ENCODE results near the gene FAM72D.
"Not testable (repeated sequence)": the region's sequence is repeated elsewhere in the genome, so short reads cannot be mapped to it uniquely, and the experiment has no call there.

The FAM72D gene

GRCh38 chr1:145080193-145080592 is 15.6 kb upstream of the FAM72D start:
- not testable (repeated sequence) for DNase-seq (ENCODE audit: low read depth); H3K4me3 ChIP-seq (ENCODE audit: low read length)

DNA sequence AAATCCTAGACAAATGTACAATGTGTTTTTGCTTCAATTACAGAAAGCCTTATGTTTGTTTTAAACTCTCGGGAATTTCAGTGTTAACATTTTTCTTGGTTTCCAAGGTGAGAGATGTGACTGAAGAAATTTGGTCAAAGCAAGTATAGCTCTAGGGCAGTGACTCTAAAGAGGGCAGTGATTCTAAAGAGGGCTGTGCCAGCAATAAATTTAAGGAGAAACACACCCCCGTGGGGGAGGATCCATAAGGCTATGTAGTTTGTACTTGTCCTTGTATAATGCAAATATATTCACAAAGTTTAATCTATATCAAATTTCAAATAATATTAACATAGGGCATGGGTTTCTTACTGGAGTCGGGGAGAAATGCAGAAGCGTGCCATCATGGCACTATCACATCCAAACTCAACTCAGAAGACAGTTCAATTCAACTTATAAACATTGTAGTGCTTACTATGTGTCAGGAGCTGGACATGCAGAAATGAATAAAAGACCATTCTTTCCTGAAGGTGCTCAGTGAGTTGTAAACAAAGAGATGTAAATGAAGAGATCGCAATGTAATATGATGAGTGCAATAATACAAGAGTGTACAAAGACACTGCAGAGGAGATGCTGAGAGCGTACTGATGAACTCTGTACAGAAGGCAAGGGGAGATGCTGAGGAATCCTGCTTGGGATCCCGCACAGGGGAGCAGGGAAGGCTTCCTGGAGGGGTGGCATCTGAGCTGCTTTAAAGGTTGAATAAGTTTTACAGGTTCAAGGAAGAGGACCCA is 13.1 kb upstream of the FAM72D start:
- H3K4me3 ChIP-seq (ENCODE audit: low read length); DNase-seq (ENCODE audit: low read depth): not testable (repeated sequence)

- H3K4me3 ChIP-seq (ENCODE audit: low read length) = peak overlapping the region; percentile 21
- DNase-seq (ENCODE audit: low read depth) = peak; percentile 1
These were observed 2.1 kb upstream of the FAM72D start for GRCh38 chr1:145093517-145094149.

GRCh38 chr1:145094655-145095211 is 1.0 kb upstream of the FAM72D start:
- peak overlapping the region; percentile 35 for H3K4me3 ChIP-seq (ENCODE audit: low read length)

DNA sequence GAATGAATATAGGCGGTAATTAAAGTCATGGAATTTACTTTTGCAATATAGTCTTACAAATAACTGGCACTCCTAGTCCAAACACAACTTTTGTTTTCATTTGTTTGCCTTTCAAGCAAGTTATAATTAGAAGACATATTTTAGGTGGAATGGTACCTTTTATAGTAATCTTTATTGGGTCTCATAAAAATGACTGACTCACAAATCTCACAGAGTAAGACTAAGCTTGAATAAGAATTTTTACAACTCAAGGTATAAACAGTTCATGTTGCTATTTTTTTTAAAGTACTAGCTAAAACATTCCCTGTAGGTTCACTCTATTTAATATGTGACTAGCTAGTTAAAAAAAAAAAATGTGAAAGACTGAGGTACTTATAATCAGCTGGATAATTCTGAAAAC is 6.0 kb downstream of the FAM72D start:
- not testable (repeated sequence) for DNase-seq (ENCODE audit: low read depth); H3K4me3 ChIP-seq (ENCODE audit: low read length)

More at GRCh38 chr1:145094655-145095211, 1.0 kb upstream of the FAM72D start:
- DNase-seq (ENCODE audit: low read depth) = not testable (repeated sequence)

DNA sequence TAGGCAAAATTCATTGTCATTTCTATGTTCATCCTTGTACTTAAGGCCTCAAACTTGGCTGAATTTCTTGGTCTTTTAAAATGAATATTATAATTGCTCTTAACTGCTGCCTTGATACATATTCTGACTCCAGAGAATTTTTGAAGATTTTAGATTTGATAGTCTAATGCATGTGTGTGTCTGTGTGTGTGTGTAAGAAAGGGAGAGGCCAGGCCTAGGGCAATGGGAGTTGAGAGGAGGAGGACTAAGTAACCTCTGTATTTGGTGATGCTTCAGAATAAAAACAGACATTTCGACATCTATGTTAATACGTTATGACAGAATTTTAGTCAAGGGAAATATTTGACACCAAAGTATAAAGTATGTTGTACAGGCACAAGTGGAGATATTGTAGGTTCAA is 7.5 kb downstream of the FAM72D start:
- not testable (repeated sequence) for DNase-seq (ENCODE audit: low read depth)

GRCh38 chr1:145111674-145112073 is 15.9 kb downstream of the FAM72D start:
- not testable (repeated sequence) for DNase-seq (ENCODE audit: low read depth); H3K4me3 ChIP-seq (ENCODE audit: low read length)

More for the DNA sequence above, 7.5 kb downstream of the FAM72D start:
- H3K4me3 ChIP-seq (ENCODE audit: low read length) = not testable (repeated sequence)

DNA sequence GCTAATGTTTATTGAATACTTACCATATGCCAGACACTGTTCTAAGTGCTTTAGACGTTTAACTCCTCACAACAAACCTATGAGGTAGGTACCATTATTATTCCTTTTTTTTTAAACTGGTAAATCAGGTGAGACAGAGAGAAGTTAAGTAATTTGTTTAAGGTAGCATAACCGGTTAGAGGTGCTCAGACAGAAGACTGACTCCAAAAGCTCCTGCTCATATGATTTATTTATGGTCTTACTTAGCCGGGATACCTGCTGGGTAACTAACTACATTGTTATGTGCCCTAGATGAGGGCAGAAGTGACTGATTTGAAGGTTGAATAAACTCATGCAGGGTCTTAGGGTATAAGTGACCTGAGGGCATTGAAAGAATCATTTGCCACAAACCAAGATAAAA is 16.9 kb downstream of the FAM72D start:
- H3K4me3 ChIP-seq (ENCODE audit: low read length); DNase-seq (ENCODE audit: low read depth): not testable (repeated sequence)

GRCh38 chr1:145114560-145115057 is 18.8 kb downstream of the FAM72D start:
- not testable (repeated sequence) for H3K4me3 ChIP-seq (ENCODE audit: low read length); DNase-seq (ENCODE audit: low read depth)

DNA sequence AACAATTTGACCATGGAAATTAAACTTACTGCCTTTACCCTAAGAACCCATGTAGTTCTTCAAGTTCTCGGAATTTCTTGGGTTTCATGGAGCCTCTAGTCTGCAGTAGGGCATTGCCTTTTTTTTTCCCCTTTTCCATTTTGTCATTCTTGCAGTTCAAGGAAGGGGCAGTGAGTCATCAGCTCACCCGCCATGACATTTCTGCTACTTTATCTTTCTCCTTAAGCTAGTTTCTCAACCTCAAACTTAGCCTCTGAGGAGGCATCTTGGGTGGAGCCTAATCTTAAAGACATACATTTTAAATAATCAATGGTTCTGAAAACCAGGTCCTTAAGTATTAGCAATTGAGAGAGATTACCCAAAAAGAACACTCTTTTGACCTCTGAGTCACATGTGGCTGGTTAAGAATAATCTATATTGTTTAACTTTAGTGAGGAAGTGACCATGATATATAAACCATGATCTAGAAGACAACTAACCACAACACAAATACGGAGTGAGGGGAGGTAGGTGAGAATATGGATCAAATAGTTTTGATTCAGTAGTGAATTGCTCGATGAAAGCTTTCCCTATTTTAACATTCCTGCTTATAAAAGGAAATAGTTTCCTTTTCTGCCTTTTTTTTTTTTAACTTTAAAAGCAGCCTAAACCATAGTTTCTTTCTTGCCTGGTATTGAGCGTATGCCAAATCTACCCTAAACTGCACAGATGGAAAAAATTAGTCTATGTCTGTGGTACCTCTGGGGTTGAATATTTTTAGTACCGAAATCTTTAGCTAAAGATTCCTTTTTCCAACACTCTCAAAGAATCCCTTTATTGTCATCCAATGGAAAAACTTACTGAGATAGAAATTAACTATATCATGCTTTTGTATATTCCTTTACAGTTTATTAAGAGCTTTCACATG is 20.1 kb downstream of the FAM72D start:
- not testable (repeated sequence) for DNase-seq (ENCODE audit: low read depth); H3K4me3 ChIP-seq (ENCODE audit: low read length)

DNA sequence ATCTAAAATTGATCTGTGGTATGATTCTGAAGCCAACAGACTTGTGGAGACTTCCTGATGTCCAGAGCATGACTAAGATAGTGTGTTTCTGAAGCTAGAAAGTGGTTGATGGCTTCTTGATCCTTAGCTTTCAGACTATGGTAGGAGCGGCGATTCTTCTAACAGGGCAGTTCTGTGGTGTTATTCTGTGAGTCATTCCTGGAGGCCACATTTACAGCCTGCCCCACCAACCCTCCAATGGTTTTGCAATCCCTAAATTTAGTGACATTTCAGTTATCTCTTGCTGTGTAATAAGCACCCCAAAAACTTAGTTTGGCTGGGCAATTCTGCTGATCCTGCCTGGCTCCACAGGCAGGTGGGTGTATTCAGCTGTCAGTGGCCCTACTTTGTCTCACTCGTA is 24.1 kb downstream of the FAM72D start:
- not testable (repeated sequence) for DNase-seq (ENCODE audit: low read depth); H3K4me3 ChIP-seq (ENCODE audit: low read length)

GRCh38 chr1:145122344-145123061 is 26.7 kb downstream of the FAM72D start:
- not testable (repeated sequence) for DNase-seq (ENCODE audit: low read depth); H3K4me3 ChIP-seq (ENCODE audit: low read length)

DNA sequence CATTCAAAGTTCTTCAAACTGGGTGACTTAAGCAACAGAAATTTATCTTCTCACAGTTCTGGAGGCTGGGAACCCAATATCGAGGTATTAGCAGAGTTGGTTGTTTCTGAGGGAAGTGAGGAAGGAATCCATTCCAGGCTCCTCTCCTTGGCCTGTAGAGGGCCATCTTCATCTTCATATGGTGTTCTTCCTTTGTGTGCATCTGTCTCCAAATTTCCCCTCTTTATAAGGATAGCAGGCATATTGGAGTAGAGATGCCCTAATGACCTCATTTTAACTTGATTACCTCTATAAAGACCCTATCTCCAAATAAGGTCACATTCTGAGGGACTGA is 27.3 kb downstream of the FAM72D start:
- H3K4me3 ChIP-seq (ENCODE audit: low read length); DNase-seq (ENCODE audit: low read depth): not testable (repeated sequence)

DNA sequence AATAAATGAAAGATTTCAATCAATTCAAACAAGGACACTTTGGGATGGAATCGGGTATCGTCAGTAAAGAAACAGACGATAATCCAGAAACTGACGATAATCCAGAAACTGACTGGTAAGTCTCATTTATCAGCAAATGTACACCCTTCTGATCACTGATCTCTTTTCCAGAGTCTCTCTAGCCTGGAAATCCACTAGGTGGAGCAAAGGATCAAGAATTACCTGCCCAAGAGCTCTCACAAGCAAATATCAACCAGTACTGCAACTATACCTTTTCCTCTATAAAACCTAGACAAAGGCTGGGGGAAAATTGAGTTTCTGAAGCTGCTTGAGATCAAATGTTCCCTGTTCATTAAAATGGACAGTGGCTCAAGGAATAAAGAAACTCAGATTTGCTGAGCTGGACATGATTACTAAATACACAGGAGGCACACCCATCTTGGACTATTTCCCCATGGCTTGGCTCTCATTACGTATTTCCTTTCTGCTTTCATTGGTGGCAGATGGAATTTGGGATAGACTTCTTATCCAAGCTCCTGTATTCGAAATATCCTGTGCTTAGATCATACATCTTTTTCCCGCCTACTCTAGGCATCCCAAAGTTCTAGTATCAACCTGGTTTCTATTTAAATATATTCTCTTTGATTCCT is 28.3 kb downstream of the FAM72D start:
- H3K4me3 ChIP-seq (ENCODE audit: low read length); DNase-seq (ENCODE audit: low read depth): not testable (repeated sequence)

DNA sequence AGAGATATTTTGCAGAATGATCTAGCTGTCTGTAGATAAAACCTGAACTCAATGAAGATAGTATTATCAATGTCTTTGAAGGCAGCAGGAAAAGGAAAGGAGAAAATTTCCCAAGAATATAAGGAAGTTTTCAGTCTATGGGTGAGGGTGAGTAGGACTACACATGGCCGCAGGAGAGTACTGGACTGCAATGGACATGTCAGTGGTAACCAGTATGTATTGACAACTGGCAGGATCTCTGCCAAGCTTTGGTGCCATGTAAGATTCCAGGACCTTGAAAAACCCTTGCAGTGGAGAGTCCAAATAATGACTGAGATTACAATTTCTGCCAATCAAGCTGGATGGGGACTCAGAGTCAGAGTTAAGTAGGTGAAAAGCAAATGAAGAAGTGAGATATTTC is 29.3 kb downstream of the FAM72D start:
- not testable (repeated sequence) for DNase-seq (ENCODE audit: low read depth); H3K4me3 ChIP-seq (ENCODE audit: low read length)

DNA sequence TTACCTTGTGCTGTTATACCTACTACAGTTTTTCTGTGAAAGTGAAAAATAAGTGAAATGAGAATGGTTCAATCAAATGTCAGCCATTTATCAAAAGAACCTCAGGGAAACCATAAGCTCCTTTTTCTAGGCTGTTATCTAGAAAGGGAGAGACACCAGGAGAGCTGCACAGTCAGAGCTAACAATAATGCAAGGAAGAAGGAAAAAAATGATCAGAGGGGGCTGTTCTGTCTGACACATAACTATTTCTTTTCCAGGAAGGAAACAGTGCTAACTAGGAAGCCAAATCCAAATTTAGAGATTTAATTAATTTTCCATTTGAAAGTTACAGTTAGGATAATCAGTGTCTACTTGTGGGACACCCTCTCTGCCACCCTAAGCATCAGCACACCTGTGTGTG is 31.4 kb downstream of the FAM72D start:
- not testable (repeated sequence) for H3K4me3 ChIP-seq (ENCODE audit: low read length)

GRCh38 chr1:145128697-145129469 is 33.1 kb downstream of the FAM72D start:
- DNase-seq (ENCODE audit: low read depth) = peak; percentile 11
- H3K4me3 ChIP-seq (ENCODE audit: low read length) = not testable (repeated sequence)

More for the DNA sequence above, 31.4 kb downstream of the FAM72D start:
- not testable (repeated sequence) for DNase-seq (ENCODE audit: low read depth)

DNA sequence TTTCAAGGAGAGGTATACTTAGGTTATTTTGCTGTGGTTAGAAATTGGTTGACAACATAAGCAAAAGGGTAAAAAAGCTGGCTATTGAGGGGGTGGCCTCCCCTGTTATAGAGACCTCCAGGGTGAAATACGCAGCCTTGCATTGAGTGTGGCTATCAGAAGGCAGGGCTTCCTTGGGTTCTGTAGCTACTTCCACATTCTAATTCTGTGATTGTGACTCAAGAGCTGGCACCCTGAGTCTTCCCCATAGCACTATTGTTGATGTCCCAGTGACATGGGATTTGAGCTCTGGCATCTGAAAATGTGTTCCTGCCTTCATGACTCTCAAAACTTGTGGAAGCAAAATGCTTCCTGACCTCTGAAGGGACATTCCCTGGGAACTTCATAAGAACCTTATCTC is 38.7 kb downstream of the FAM72D start:
- not testable (repeated sequence) for H3K4me3 ChIP-seq (ENCODE audit: low read length); DNase-seq (ENCODE audit: low read depth)
